ENCODE measurements around the gene CTNND2.
A peak's percentile ranks its signal among the peaks of the same experiment; 100 is the strongest.

CTNND2 gene

GRCh38 chr5:11595045-11595444, 309.2 kb downstream of the CTNND2 start:
- Histone ChIP-seq H3K27me3 (ENCODE audit: control insufficient read depth in 1 of 2, insufficient read depth in 2 of 2, low read length in 2 of 2) (no peaks in the 10 kb centered on the region), H3K9me3 (ENCODE audit: control insufficient read depth in 1 of 2, low read length in 2 of 2) (no peaks in the 10 kb centered on the region), H3K9ac (ENCODE audit: low read depth in 1 of 2, low read length in 2 of 2) (no peak overlapping the region), H3K4me1 (ENCODE audit: control insufficient read depth in 1 of 2, insufficient read depth in 2 of 2, low read length in 2 of 2) (no peaks in the 10 kb centered on the region), H3K27ac (ENCODE audit: low read depth, low read length) (no peak overlapping the region), H3K36me3 (ENCODE audit: control insufficient read depth in 1 of 2, insufficient read depth in 2 of 2, low read length in 2 of 2) (no peaks in the 10 kb centered on the region), H3K4me3 (ENCODE audit: low read depth in 1 of 2, low read length in 2 of 2) (no peak overlapping the region)

GRCh38 chr5:11594021-11594420, 310.2 kb downstream of the CTNND2 start:
- H3K4me3 ChIP-seq (ENCODE audit: low read depth in 1 of 2, low read length in 2 of 2), result no peak overlapping the region
- no peaks in the 10 kb centered on the region for H3K27me3 ChIP-seq (ENCODE audit: control insufficient read depth in 1 of 2, insufficient read depth in 2 of 2, low read length in 2 of 2)
- H3K4me1 ChIP-seq (ENCODE audit: control insufficient read depth in 1 of 2, insufficient read depth in 2 of 2, low read length in 2 of 2), result no peaks in the 10 kb centered on the region
- H3K36me3 ChIP-seq (ENCODE audit: control insufficient read depth in 1 of 2, insufficient read depth in 2 of 2, low read length in 2 of 2), result no peaks in the 10 kb centered on the region
- H3K27ac ChIP-seq (ENCODE audit: low read depth, low read length), result no peak overlapping the region
- H3K9me3 ChIP-seq (ENCODE audit: control insufficient read depth in 1 of 2, low read length in 2 of 2), result no peaks in the 10 kb centered on the region
- H3K9ac ChIP-seq (ENCODE audit: low read depth in 1 of 2, low read length in 2 of 2), result no peak overlapping the region

- no peak overlapping the region for H3K4me3 ChIP-seq (ENCODE audit: low read depth in 1 of 2, low read length in 2 of 2)
- H3K4me1 ChIP-seq (ENCODE audit: control insufficient read depth in 1 of 2, insufficient read depth in 2 of 2, low read length in 2 of 2), result no peaks in the 10 kb centered on the region
- H3K27me3 ChIP-seq (ENCODE audit: control insufficient read depth in 1 of 2, insufficient read depth in 2 of 2, low read length in 2 of 2), result no peaks in the 10 kb centered on the region
- no peaks in the 10 kb centered on the region for H3K36me3 ChIP-seq (ENCODE audit: control insufficient read depth in 1 of 2, insufficient read depth in 2 of 2, low read length in 2 of 2)
- H3K9ac ChIP-seq (ENCODE audit: low read depth in 1 of 2, low read length in 2 of 2), result no peak overlapping the region
- H3K27ac ChIP-seq (ENCODE audit: low read depth, low read length), result no peak overlapping the region
- no peaks in the 10 kb centered on the region for H3K9me3 ChIP-seq (ENCODE audit: control insufficient read depth in 1 of 2, low read length in 2 of 2)
Observed at GRCh38 chr5:11590475-11590874, 313.8 kb downstream of the CTNND2 start.

- peak overlapping the region; percentile 20 to 43 for H3K4me3 ChIP-seq (ENCODE audit: low read depth in 1 of 2, low read length in 2 of 2)
- no peaks in the 10 kb centered on the region for H3K4me1 ChIP-seq (ENCODE audit: control insufficient read depth in 1 of 2, insufficient read depth in 2 of 2, low read length in 2 of 2)
- H3K27ac ChIP-seq (ENCODE audit: low read depth, low read length), result peak overlapping the region; percentile 6
- no peaks in the 10 kb centered on the region for H3K9me3 ChIP-seq (ENCODE audit: control insufficient read depth in 1 of 2, low read length in 2 of 2)
- H3K36me3 ChIP-seq (ENCODE audit: control insufficient read depth in 1 of 2, insufficient read depth in 2 of 2, low read length in 2 of 2), result no peaks in the 10 kb centered on the region
- no peak overlapping the region for H3K9ac ChIP-seq (ENCODE audit: low read depth in 1 of 2, low read length in 2 of 2)
- H3K27me3 ChIP-seq (ENCODE audit: control insufficient read depth in 1 of 2, insufficient read depth in 2 of 2, low read length in 2 of 2), result no peaks in the 10 kb centered on the region
Observed at GRCh38 chr5:11588803-11589202, 315.4 kb downstream of the CTNND2 start.

GRCh38 chr5:11584017-11584416, 320.2 kb downstream of the CTNND2 start:
- H3K27me3 ChIP-seq (ENCODE audit: control insufficient read depth in 1 of 2, insufficient read depth in 2 of 2, low read length in 2 of 2), result no peaks in the 10 kb centered on the region
- no peak overlapping the region for H3K4me3 ChIP-seq (ENCODE audit: low read depth in 1 of 2, low read length in 2 of 2)
- no peak overlapping the region for H3K9ac ChIP-seq (ENCODE audit: low read depth in 1 of 2, low read length in 2 of 2)
- H3K36me3 ChIP-seq (ENCODE audit: control insufficient read depth in 1 of 2, insufficient read depth in 2 of 2, low read length in 2 of 2), result no peaks in the 10 kb centered on the region
- no peaks in the 10 kb centered on the region for H3K4me1 ChIP-seq (ENCODE audit: control insufficient read depth in 1 of 2, insufficient read depth in 2 of 2, low read length in 2 of 2)
- H3K9me3 ChIP-seq (ENCODE audit: control insufficient read depth in 1 of 2, low read length in 2 of 2), result no peaks in the 10 kb centered on the region
- H3K27ac ChIP-seq (ENCODE audit: low read depth, low read length), result no peak overlapping the region

GRCh38 chr5:11579351-11579750, 324.9 kb downstream of the CTNND2 start:
- Histone ChIP-seq H3K4me1 (ENCODE audit: control insufficient read depth in 1 of 2, insufficient read depth in 2 of 2, low read length in 2 of 2) (no peaks in the 10 kb centered on the region), H3K4me3 (ENCODE audit: low read depth in 1 of 2, low read length in 2 of 2) (no peak overlapping the region), H3K27me3 (ENCODE audit: control insufficient read depth in 1 of 2, insufficient read depth in 2 of 2, low read length in 2 of 2) (no peaks in the 10 kb centered on the region), H3K27ac (ENCODE audit: low read depth, low read length) (no peak overlapping the region), H3K9ac (ENCODE audit: low read depth in 1 of 2, low read length in 2 of 2) (no peak overlapping the region), H3K36me3 (ENCODE audit: control insufficient read depth in 1 of 2, insufficient read depth in 2 of 2, low read length in 2 of 2) (no peaks in the 10 kb centered on the region), H3K9me3 (ENCODE audit: control insufficient read depth in 1 of 2, low read length in 2 of 2) (no peaks in the 10 kb centered on the region)

- H3K4me1 ChIP-seq (ENCODE audit: control insufficient read depth in 1 of 2, insufficient read depth in 2 of 2, low read length in 2 of 2), result no peaks in the 10 kb centered on the region
- H3K9me3 ChIP-seq (ENCODE audit: control insufficient read depth in 1 of 2, low read length in 2 of 2), result no peaks in the 10 kb centered on the region
- H3K4me3 ChIP-seq (ENCODE audit: low read depth in 1 of 2, low read length in 2 of 2), result no peak overlapping the region
- no peak overlapping the region for H3K9ac ChIP-seq (ENCODE audit: low read depth in 1 of 2, low read length in 2 of 2)
- no peaks in the 10 kb centered on the region for H3K27me3 ChIP-seq (ENCODE audit: control insufficient read depth in 1 of 2, insufficient read depth in 2 of 2, low read length in 2 of 2)
- no peaks in the 10 kb centered on the region for H3K36me3 ChIP-seq (ENCODE audit: control insufficient read depth in 1 of 2, insufficient read depth in 2 of 2, low read length in 2 of 2)
- H3K27ac ChIP-seq (ENCODE audit: low read depth, low read length), result no peak overlapping the region
Observed at GRCh38 chr5:11574787-11575186, 329.5 kb downstream of the CTNND2 start.

- Histone ChIP-seq H3K36me3 (ENCODE audit: control insufficient read depth in 1 of 2, insufficient read depth in 2 of 2, low read length in 2 of 2) (no peaks in the 10 kb centered on the region), H3K4me3 (ENCODE audit: low read depth in 1 of 2, low read length in 2 of 2) (no peak overlapping the region), H3K4me1 (ENCODE audit: control insufficient read depth in 1 of 2, insufficient read depth in 2 of 2, low read length in 2 of 2) (no peaks in the 10 kb centered on the region), H3K9ac (ENCODE audit: low read depth in 1 of 2, low read length in 2 of 2) (no peak overlapping the region), H3K9me3 (ENCODE audit: control insufficient read depth in 1 of 2, low read length in 2 of 2) (no peaks in the 10 kb centered on the region), H3K27me3 (ENCODE audit: control insufficient read depth in 1 of 2, insufficient read depth in 2 of 2, low read length in 2 of 2) (no peaks in the 10 kb centered on the region), H3K27ac (ENCODE audit: low read depth, low read length) (no peak overlapping the region)
Observed at GRCh38 chr5:11573140-11573992, 330.9 kb downstream of the CTNND2 start.

GRCh38 chr5:11564706-11565105, 339.5 kb downstream of the CTNND2 start:
- Histone ChIP-seq H3K9ac (ENCODE audit: low read depth in 1 of 2, low read length in 2 of 2) (no peak overlapping the region), H3K27me3 (ENCODE audit: control insufficient read depth in 1 of 2, insufficient read depth in 2 of 2, low read length in 2 of 2) (no peaks in the 10 kb centered on the region), H3K9me3 (ENCODE audit: control insufficient read depth in 1 of 2, low read length in 2 of 2) (no peaks in the 10 kb centered on the region), H3K4me3 (ENCODE audit: low read depth in 1 of 2, low read length in 2 of 2) (no peak overlapping the region), H3K36me3 (ENCODE audit: control insufficient read depth in 1 of 2, insufficient read depth in 2 of 2, low read length in 2 of 2) (no peaks in the 10 kb centered on the region), H3K27ac (ENCODE audit: low read depth, low read length) (no peak overlapping the region), H3K4me1 (ENCODE audit: control insufficient read depth in 1 of 2, insufficient read depth in 2 of 2, low read length in 2 of 2) (no peaks in the 10 kb centered on the region)

GRCh38 chr5:11563822-11564221, 340.4 kb downstream of the CTNND2 start:
- no peaks in the 10 kb centered on the region for H3K36me3 ChIP-seq (ENCODE audit: control insufficient read depth in 1 of 2, insufficient read depth in 2 of 2, low read length in 2 of 2)
- H3K4me1 ChIP-seq (ENCODE audit: control insufficient read depth in 1 of 2, insufficient read depth in 2 of 2, low read length in 2 of 2), result no peaks in the 10 kb centered on the region
- H3K9ac ChIP-seq (ENCODE audit: low read depth in 1 of 2, low read length in 2 of 2), result no peak overlapping the region
- no peaks in the 10 kb centered on the region for H3K9me3 ChIP-seq (ENCODE audit: control insufficient read depth in 1 of 2, low read length in 2 of 2)
- H3K4me3 ChIP-seq (ENCODE audit: low read depth in 1 of 2, low read length in 2 of 2), result no peak overlapping the region
- H3K27me3 ChIP-seq (ENCODE audit: control insufficient read depth in 1 of 2, insufficient read depth in 2 of 2, low read length in 2 of 2), result no peaks in the 10 kb centered on the region
- H3K27ac ChIP-seq (ENCODE audit: low read depth, low read length), result no peak overlapping the region

All from duodenal mucosa (tissue), 2 donors.